ENCODE data around the gene SMURF1.
"Not testable (repeated sequence)": the region's sequence is repeated elsewhere in the genome, so short reads cannot be mapped to it uniquely, and the experiment has no call there.

The SMURF1 gene

GRCh38 chr7:99050971-99051370, 92.9 kb downstream of the SMURF1 start:
- TF ChIP-seq CTCF (IDR thresholded peaks at IDR 0.05; ENCODE audit: extremely low read depth, insufficient read depth, missing control alignments), result no peak
- DNase-seq (ENCODE audit: low spot score), result no peak
- in situ Hi-C loops (cut with MboI; ENCODE audit: low pct_unique_long_range_greater_than_20kb, low sequenced_read_pairs, unreplicated experiment), result no loop called here

GRCh38 chr7:99047526-99048077, 96.3 kb downstream of the SMURF1 start:
- in situ Hi-C loops (cut with MboI; ENCODE audit: low pct_unique_long_range_greater_than_20kb, low sequenced_read_pairs, unreplicated experiment), result loop anchor here (5.0 kb wide), 1 partner anchor 270 kb away; no protein-coding TSS in a partner anchor
- no peak for TF ChIP-seq CTCF (IDR thresholded peaks at IDR 0.05; ENCODE audit: extremely low read depth, insufficient read depth, missing control alignments)
- DNase-seq (ENCODE audit: low spot score), result no peak

- DNase-seq (ENCODE audit: low spot score), result no peak
- in situ Hi-C loops (cut with MboI; ENCODE audit: low pct_unique_long_range_greater_than_20kb, low sequenced_read_pairs, unreplicated experiment), result loop anchor here (5.0 kb wide), 1 partner anchor 271 kb away; no protein-coding TSS in a partner anchor
- TF ChIP-seq CTCF (IDR thresholded peaks at IDR 0.05; ENCODE audit: extremely low read depth, insufficient read depth, missing control alignments), result no peak
These were observed 97.2 kb downstream of the SMURF1 start for GRCh38 chr7:99046722-99047121.

GRCh38 chr7:99046262-99046661, 97.6 kb downstream of the SMURF1 start:
- in situ Hi-C loops (cut with MboI; ENCODE audit: low pct_unique_long_range_greater_than_20kb, low sequenced_read_pairs, unreplicated experiment), result loop anchor here (5.0 kb wide), 1 partner anchor 271 kb away; no protein-coding TSS in a partner anchor
- DNase-seq (ENCODE audit: low spot score), result not testable (repeated sequence)

- in situ Hi-C loops (cut with MboI; ENCODE audit: low pct_unique_long_range_greater_than_20kb, low sequenced_read_pairs, unreplicated experiment), result loop anchor here (5.0 kb wide), 1 partner anchor 272 kb away; no protein-coding TSS in a partner anchor
- DNase-seq (ENCODE audit: low spot score), result not testable (repeated sequence)
These were observed 99.0 kb downstream of the SMURF1 start for GRCh38 chr7:99044858-99045257.

GRCh38 chr7:99042957-99043356, 101.0 kb downstream of the SMURF1 start:
- TF ChIP-seq CTCF (IDR thresholded peaks at IDR 0.05; ENCODE audit: extremely low read depth, insufficient read depth, missing control alignments), result no peak
- in situ Hi-C loops (cut with MboI; ENCODE audit: low pct_unique_long_range_greater_than_20kb, low sequenced_read_pairs, unreplicated experiment), result no loop called here
- no peak for DNase-seq (ENCODE audit: low spot score)

- in situ Hi-C loops (cut with MboI; ENCODE audit: low pct_unique_long_range_greater_than_20kb, low sequenced_read_pairs, unreplicated experiment), result no loop called here
- no peak for TF ChIP-seq CTCF (IDR thresholded peaks at IDR 0.05; ENCODE audit: extremely low read depth, insufficient read depth, missing control alignments)
- no peak for DNase-seq (ENCODE audit: low spot score)
These were observed 102.4 kb downstream of the SMURF1 start for GRCh38 chr7:99041526-99041925.
